Endothelial cell of umbilical vein (primary cell): ENCODE data around the gene BAAT. TPM values are rescaled to one million over a fixed set of nuclear protein-coding genes. Genes with fewer than 3 reads are reported as not detected.

Source experiments
- BruUV-seq: library from RNA; stranded (reverse); fragments of 400-500 nt; replicated peaks from 2 replicates; lab custom pipeline; 2021; lab: Mats Ljungman, UMichigan
- CTCF ChIA-PET: fragments of 300-600, 350-600 bp; sonication (Branson Sonifier 250); formaldehyde crosslinking; loops from one replicate; lab custom pipeline; 2021; ENCODE audit warnings: antibody characterized with exemption, inconsistent platforms; lab: Charles Lee
- POLR2A ChIA-PET: fragments of 300-600, 350-600 bp; sonication (Branson Sonifier 250); formaldehyde crosslinking; loops from one replicate; lab custom pipeline; 2021; ENCODE audit warnings: antibody characterized with exemption, inconsistent platforms; lab: Charles Lee
- DNase-seq: peaks from one replicate; pipeline ENCODE4 v3.0.0-alpha.2; 2011; ENCODE audit warnings: low read depth, low spot score
- FAIRE-seq: peaks from 2 replicates; lab custom pipeline; 2011; peaks lifted over from hg19 to GRCh38; lab: Jason Lieb, UNC
- H2AFZ ChIP-seq: 2 replicates; pipeline ENCODE4 v1.6.0; 2012; ENCODE audit warnings: low read depth, low read length, control low read depth, inconsistent platforms
- H3K27ac ChIP-seq: 2 replicates; pipeline ENCODE4 v1.5.1; 2011; ENCODE audit warnings: low read depth, mild to moderate bottlenecking, control low read depth, low read length, moderate library complexity; ENCODE audit not compliant: insufficient read depth
- H3K27me3 ChIP-seq, 2 experiments: 2 replicates each; pipeline versions ENCODE4 v1.6.0 to v1.6.1; 2011; ENCODE audit warnings: low read length in 2 of 2, mixed read lengths in 1 of 2; ENCODE audit not compliant: control insufficient read depth in 2 of 2, insufficient read depth in 2 of 2
- H3K36me3 ChIP-seq, 2 experiments: 2 replicates in 1 of 2; 3 replicates in 1 of 2; pipeline ENCODE4 v1.5.1; 2011; ENCODE audit warnings: low read length in 2 of 2, mild to moderate bottlenecking in 1 of 2, moderate library complexity in 1 of 2; ENCODE audit not compliant: control insufficient read depth in 2 of 2, insufficient read depth in 2 of 2; ENCODE audit errors: extremely low read depth in 1 of 2
- H3K4me1 ChIP-seq: 3 replicates; pipeline ENCODE4 v1.5.1; 2011; ENCODE audit warnings: mild to moderate bottlenecking, low read length; ENCODE audit not compliant: control insufficient read depth, insufficient read depth; ENCODE audit errors: extremely low read depth
- H3K4me2 ChIP-seq: 2 replicates; pipeline ENCODE4 v1.6.1; 2011; ENCODE audit warnings: low read length, control low read depth, mixed read lengths; ENCODE audit not compliant: insufficient read depth
- H3K4me3 ChIP-seq, 3 experiments: fragments of 200-600 bp in 1 of 3; sonication (generic), shearing (Covaris generic) in 1 of 3; replicated peaks in 1 of 3; 2 replicates each; pipeline ENCODE4 v1.5.1; 2011 to 2016; ENCODE audit warnings: control low read depth in 3 of 3, low read length in 3 of 3, mild to moderate bottlenecking in 2 of 3, inconsistent platforms in 1 of 3, low read depth in 1 of 3, moderate library complexity in 1 of 3; ENCODE audit not compliant: insufficient read depth in 1 of 3
- H3K79me2 ChIP-seq: 2 replicates; pipeline ENCODE4 v1.6.0; 2012; ENCODE audit warnings: low read length, inconsistent platforms; ENCODE audit not compliant: control insufficient read depth, insufficient read depth
- H3K9ac ChIP-seq: replicated peaks from 2 replicates; pipeline ENCODE3; 2011; ENCODE audit warnings: low read length, control low read depth; ENCODE audit not compliant: insufficient read depth; ENCODE audit errors: extremely low read depth
- H3K9me1 ChIP-seq: replicated peaks from 3 replicates; pipeline ENCODE4 v1.6.0; 2011; ENCODE audit warnings: mild to moderate bottlenecking, low read length; ENCODE audit not compliant: control insufficient read depth, insufficient read depth; ENCODE audit errors: extremely low read depth
- H3K9me3 ChIP-seq: replicated peaks from 2 replicates; pipeline ENCODE4 v1.5.1; 2012; ENCODE audit warnings: low read length, inconsistent platforms; ENCODE audit not compliant: control insufficient read depth, insufficient read depth
- H4K20me1 ChIP-seq: replicated peaks from 2 replicates; pipeline ENCODE3; 2011; ENCODE audit warnings: mild to moderate bottlenecking, low read length; ENCODE audit not compliant: control insufficient read depth, insufficient read depth; ENCODE audit errors: extremely low read depth
- CTCF ChIP-seq, 2 donors: IDR thresholded peaks; 1 replicate in 1 of 2; 2 replicates in 1 of 2; pipeline ENCODE4 v1.5.1; 2011; ENCODE audit warnings: low read length in 2 of 2, mild to moderate bottlenecking in 2 of 2, moderate library complexity in 2 of 2, control low read depth in 1 of 2, inconsistent platforms in 1 of 2, low read depth in 1 of 2; ENCODE audit not compliant: insufficient read depth in 1 of 2; ENCODE audit errors: extremely low read depth in 1 of 2
- EZH2 ChIP-seq: IDR thresholded peaks from 2 replicates; pipeline ENCODE4 v1.6.1; 2012; ENCODE audit warnings: borderline replicate concordance, low read depth, mild to moderate bottlenecking, moderate library complexity, low read length, inconsistent platforms; ENCODE audit not compliant: severe bottlenecking
- FOS ChIP-seq: IDR thresholded peaks from 2 replicates; pipeline ENCODE4 v1.6.1; 2011; ENCODE audit warnings: mild to moderate bottlenecking, low read length, moderate library complexity, borderline replicate concordance; ENCODE audit not compliant: insufficient read depth
- GATA2 ChIP-seq: IDR thresholded peaks from 2 replicates; pipeline ENCODE4 v1.7.0; 2011; ENCODE audit warnings: low read depth, mild to moderate bottlenecking, moderate library complexity, mixed read lengths, low read length; ENCODE audit not compliant: insufficient read length, insufficient read depth
- JUN ChIP-seq: IDR thresholded peaks from 2 replicates; pipeline ENCODE4 v1.6.1; 2011; ENCODE audit warnings: borderline replicate concordance, low read depth; ENCODE audit not compliant: insufficient read length, insufficient read depth
- MAX ChIP-seq: IDR thresholded peaks from 2 replicates; pipeline ENCODE4 v1.6.1; 2011; ENCODE audit not compliant: insufficient read depth, insufficient read length
- MYC ChIP-seq: IDR thresholded peaks from one replicate; pipeline ENCODE4 v1.6.1; 2011; ENCODE audit warnings: mild to moderate bottlenecking, low read depth, low read length
- POLR2A ChIP-seq: IDR thresholded peaks from 2 replicates; pipeline ENCODE4 v1.6.1; 2012; ENCODE audit warnings: low read depth, mild to moderate bottlenecking, control low read depth, low read length
- POLR2AphosphoS5 ChIP-seq: IDR thresholded peaks from 2 replicates; pipeline ENCODE4 v1.6.1; 2012; ENCODE audit warnings: low read depth, mild to moderate bottlenecking, control low read depth, low read length, moderate library complexity; ENCODE audit not compliant: insufficient read depth
- dilution Hi-C: fragments of 300-500 bp; cut with MboI; formaldehyde crosslinking; loops from one replicate; pipeline ENCODE4 v1.15.0; 2019; ENCODE audit warnings: low sequenced_read_pairs; ENCODE audit not compliant: extremely low pct_ligation_motif_present
- intact Hi-C: fragments of 100-400 bp; cut with micrococcal nuclease; formaldehyde crosslinking; loops from one replicate; pipeline ENCODE4 v1.10.0; 2022
- polyA plus RNA-seq, 4 experiments: library from polyadenylated mRNA; depleted of rRNA in 3 of 4; stranded (reverse) in 3 of 4; unstranded in 1 of 4; fragments of >200 nt; gene quantifications; 2 replicates each; pipeline versions ENCODE4 v1.2.1 to v1.2.3, GENCODE V29; 2011 to 2012; ENCODE audit warnings: missing spikeins in 1 of 4
- total RNA-seq: library from RNA; stranded (reverse); gene quantifications from 2 replicates; pipeline ENCODE4 v1.2.3, GENCODE V29; 2021

Gene BAAT
- total and polyA plus RNA-seq, 2 donors (not counting 3 experiments of a cell fraction or from before 2014, with no cell fraction given) = 0.01 TPM; not detected in 1

GRCh38 chr9:101432171-101432570 lies 47.4 kb upstream of the BAAT start:
- no peaks in the 10 kb centered on the region for H4K20me1 ChIP-seq
- ChIA-PET CTCF (interaction anchor here (1.0 to 1.3 kb wide), 3 partner anchors 17 to 27 kb away, joined by 3 to 5 read pairs (median 5); no protein-coding TSS in a partner anchor), POLR2A (no interaction called here)
- no TSS peak for BruUV-seq
- intact Hi-C loops (no loop called here), dilution Hi-C loops (no loop called here)
- H2AFZ ChIP-seq = no peak overlapping the region
- H3K79me2 ChIP-seq = no peaks in the 10 kb centered on the region
- H3K4me2 ChIP-seq = no peak overlapping the region
- no peak overlapping the region for H3K4me3 ChIP-seq
- TF ChIP-seq FOS (no peak), MAX (no peak)
- H3K9me3 ChIP-seq = no peaks in the 10 kb centered on the region
- no peaks in the 10 kb centered on the region for H3K36me3 ChIP-seq
- no peaks in the 10 kb centered on the region for H3K9me1 ChIP-seq
- H3K27me3 ChIP-seq = peaks cover 0 to 3% of the 10 kb centered on the region in 2 experiments
- no peak overlapping the region for H3K27ac ChIP-seq
- FAIRE-seq (no peak), DNase-seq (no peak)
- no peak overlapping the region for H3K9ac ChIP-seq
- H3K4me1 ChIP-seq = no peaks in the 10 kb centered on the region

- no peaks in the 10 kb centered on the region for H3K27me3 ChIP-seq
- H3K79me2 ChIP-seq = no peaks in the 10 kb centered on the region
- no peak overlapping the region for H2AFZ ChIP-seq
- no peak overlapping the region for H3K4me2 ChIP-seq
- ChIA-PET POLR2A (no interaction called here), CTCF (no interaction called here)
- no peaks in the 10 kb centered on the region for H3K9me1 ChIP-seq
- no peaks in the 10 kb centered on the region for H3K9me3 ChIP-seq
- BruUV-seq = no TSS peak
- no peak overlapping the region for H3K27ac ChIP-seq
- H3K4me1 ChIP-seq = no peaks in the 10 kb centered on the region
- dilution Hi-C loops (no loop called here), intact Hi-C loops (no loop called here)
- no peaks in the 10 kb centered on the region for H3K36me3 ChIP-seq
- DNase-seq = no peak
- TF ChIP-seq CTCF (IDR thresholded peaks at IDR 0.05; ENCODE audit: extremely low read depth in 1 of 2, insufficient read depth in 1 of 2, low read depth in 1 of 2, low read length in 2 of 2) = no peak
- no peak for TF ChIP-seq MYC
- TF ChIP-seq POLR2A = no peak
- TF ChIP-seq JUN = no peak
- TF ChIP-seq EZH2 = no peak
- no peak for TF ChIP-seq POLR2AphosphoS5
- TF ChIP-seq GATA2 = no peak
- TF ChIP-seq MAX = no peak
- TF ChIP-seq FOS = no peak
- no peak overlapping the region for H3K9ac ChIP-seq
- no peaks in the 10 kb centered on the region for H4K20me1 ChIP-seq
- no peak overlapping the region for H3K4me3 ChIP-seq
- FAIRE-seq = no peak
Observed at GRCh38 chr9:101429736-101430135, 44.9 kb upstream of the BAAT start.
